WTC11 (cell line): Measurements from ENCODE around the gene SBF2. TPM values are rescaled to one million over a fixed set of nuclear protein-coding genes. Genes with fewer than 3 reads are reported as not detected.

Experiments
- ATAC-seq: fragments of 200-7000 bp; cut with Tn5 transposase; 2 replicates; pipeline ENCODE4 v1.10.0; 2021; ENCODE audit warnings: mild to moderate bottlenecking, moderate library complexity
- CTCF ChIA-PET: fragments of 300-600 bp; sonication (Branson Sonifier 250); formaldehyde crosslinking; loops from one replicate; lab custom pipeline; 2021; ENCODE audit warnings: antibody characterized with exemption; lab: Charles Lee
- POLR2A ChIA-PET: fragments of 350-600 bp; sonication (Branson Sonifier 250); formaldehyde crosslinking; loops from one replicate; lab custom pipeline; 2021; ENCODE audit warnings: antibody characterized with exemption; lab: Charles Lee
- DNase-seq: peaks from one replicate; pipeline ENCODE4 v3.0.0; 2021; ENCODE audit warnings: low spot score
- H3K27ac Mint-ChIP-seq: 2 replicates; pipeline ENCODE4 v1.8.0; 2021; ENCODE audit warnings: mixed read lengths
- H3K27me3 Mint-ChIP-seq: 2 replicates; pipeline ENCODE4 v1.8.0; 2021; ENCODE audit warnings: low read depth, mild to moderate bottlenecking, moderate library complexity, mixed read lengths
- H3K36me3 Mint-ChIP-seq: 2 replicates; pipeline ENCODE4 v1.8.0; 2021; ENCODE audit warnings: mixed read lengths
- H3K4me1 Mint-ChIP-seq: 2 replicates; pipeline ENCODE4 v1.8.0; 2022; ENCODE audit warnings: mixed read lengths
- H3K4me3 Mint-ChIP-seq: 2 replicates; pipeline ENCODE4 v1.8.0; 2021; ENCODE audit warnings: mild to moderate bottlenecking, moderate library complexity, mixed read lengths
- H3K9me3 Mint-ChIP-seq: 2 replicates; pipeline ENCODE4 v1.8.0; 2021; ENCODE audit warnings: mixed read lengths
- ARID4B ChIP-seq: sonication (generic); formaldehyde crosslinking; IDR thresholded peaks from 2 replicates; pipeline ENCODE4 v1.8.0; 2023; ENCODE audit warnings: missing genetic modification reagents, mild to moderate bottlenecking, borderline replicate concordance
- CDX4 ChIP-seq: fragments of 250-450 bp; sonication (Bioruptor Pico); IDR thresholded peaks from 2 replicates; pipeline ENCODE4 v1.9.0; 2021; ENCODE audit warnings: moderate library complexity, mild to moderate bottlenecking, inconsistent platforms, borderline replicate concordance
- EMX1 ChIP-seq: fragments of 250-450 bp; sonication (Bioruptor Pico); IDR thresholded peaks from 2 replicates; pipeline ENCODE4 v1.8.0; 2021; ENCODE audit warnings: mild to moderate bottlenecking
- FOXJ3 ChIP-seq: sonication (generic); formaldehyde crosslinking; IDR thresholded peaks from 2 replicates; pipeline ENCODE4 v1.9.0; 2021; ENCODE audit warnings: missing genetic modification reagents, mild to moderate bottlenecking, borderline replicate concordance
- FOXP1 ChIP-seq: sonication (generic); formaldehyde crosslinking; IDR thresholded peaks from 2 replicates; pipeline ENCODE4 v1.8.0; 2022; ENCODE audit warnings: missing genetic modification reagents, mild to moderate bottlenecking, moderate library complexity, borderline replicate concordance
- GRHL2 ChIP-seq: fragments of 250-450 bp; sonication (Bioruptor Pico); IDR thresholded peaks from 2 replicates; pipeline ENCODE4 v1.8.0; 2022; ENCODE audit warnings: mild to moderate bottlenecking, moderate library complexity; ENCODE audit not compliant: insufficient replicate concordance, severe bottlenecking
- KAT7 ChIP-seq: sonication (generic); formaldehyde crosslinking; IDR thresholded peaks from 2 replicates; pipeline ENCODE4 v1.8.1; 2023; ENCODE audit warnings: missing genetic modification reagents, mild to moderate bottlenecking, borderline replicate concordance
- MXD4 ChIP-seq: fragments of 250-450 bp; sonication (Bioruptor Pico); IDR thresholded peaks from 2 replicates; pipeline ENCODE4 v1.8.0; 2021; ENCODE audit warnings: mild to moderate bottlenecking, moderate library complexity, borderline replicate concordance
- NR2C2 ChIP-seq: sonication (generic); formaldehyde crosslinking; IDR thresholded peaks from 2 replicates; pipeline ENCODE4 v1.8.0; 2022; ENCODE audit warnings: mild to moderate bottlenecking, missing genetic modification reagents
- PREB ChIP-seq: sonication (generic); formaldehyde crosslinking; IDR thresholded peaks from 2 replicates; pipeline ENCODE4 v1.8.1; 2022; ENCODE audit warnings: mild to moderate bottlenecking, missing genetic modification reagents, moderate library complexity, borderline replicate concordance
- RELA ChIP-seq: sonication (generic); formaldehyde crosslinking; IDR thresholded peaks from 2 replicates; pipeline ENCODE4 v1.8.1; 2022; ENCODE audit warnings: missing genetic modification reagents, mild to moderate bottlenecking, borderline replicate concordance
- SMAD3 ChIP-seq: sonication (generic); formaldehyde crosslinking; IDR thresholded peaks from 2 replicates; pipeline ENCODE4 v1.8.0; 2022; ENCODE audit warnings: missing genetic modification reagents, mild to moderate bottlenecking, borderline replicate concordance
- SP1 ChIP-seq: sonication (generic); formaldehyde crosslinking; conservative IDR thresholded peaks from 2 replicates; pipeline ENCODE4 v1.8.1; 2022; ENCODE audit warnings: missing genetic modification reagents
- TCF7 ChIP-seq: sonication (generic); formaldehyde crosslinking; IDR thresholded peaks from 2 replicates; pipeline ENCODE4 v1.8.0; 2022; ENCODE audit warnings: mild to moderate bottlenecking, low read depth, missing genetic modification reagents, moderate library complexity
- TP53 ChIP-seq: sonication (generic); formaldehyde crosslinking; IDR thresholded peaks from 2 replicates; pipeline ENCODE4 v1.8.1; 2023; ENCODE audit warnings: mild to moderate bottlenecking, missing genetic modification reagents
- USF2 ChIP-seq: sonication (generic); formaldehyde crosslinking; IDR thresholded peaks from 2 replicates; pipeline ENCODE4 v1.8.1; 2023; ENCODE audit warnings: mild to moderate bottlenecking, missing genetic modification reagents, moderate library complexity
- ZBTB43 ChIP-seq: sonication (generic); formaldehyde crosslinking; IDR thresholded peaks from 2 replicates; pipeline ENCODE4 v1.8.1; 2023; ENCODE audit warnings: mild to moderate bottlenecking, missing genetic modification reagents
- ZNF281 ChIP-seq: sonication (generic); formaldehyde crosslinking; IDR thresholded peaks from 2 replicates; pipeline ENCODE4 v1.8.0; 2023; ENCODE audit warnings: mild to moderate bottlenecking, missing genetic modification reagents
- ZNF396 ChIP-seq: fragments of 250-450 bp; sonication (Bioruptor Pico); IDR thresholded peaks from 2 replicates; pipeline ENCODE4 v1.8.0; 2021; ENCODE audit warnings: mild to moderate bottlenecking, moderate library complexity, borderline replicate concordance
- ZNF423 ChIP-seq: fragments of 250-450 bp; sonication (Bioruptor Pico); IDR thresholded peaks from 2 replicates; pipeline ENCODE4 v2.1.2; 2022; ENCODE audit warnings: mild to moderate bottlenecking, moderate library complexity
- ZNF425 ChIP-seq: fragments of 250-450 bp; sonication (Bioruptor Pico); conservative IDR thresholded peaks from 2 replicates; pipeline ENCODE4 v1.9.0; 2021; ENCODE audit warnings: mild to moderate bottlenecking
- total RNA-seq: library from RNA; stranded (reverse); gene quantifications from 3 replicates; pipeline ENCODE4 v1.2.3, GENCODE V29; 2021

Gene SBF2
- total RNA-seq, 1 experiment from 2014 or later: 47.6 TPM

- peaks cover 51% of the 10 kb centered on the region for H3K36me3 Mint-ChIP-seq
- POLR2A ChIA-PET: no interaction called here
- H3K4me3 Mint-ChIP-seq: no peak overlapping the region
- H3K27ac Mint-ChIP-seq: no peak overlapping the region
- no peak for TF ChIP-seq ZNF425 (CRISPR knock-in tag)
- TF ChIP-seq TP53 (CRISPR knock-in tag): no peak
- TF ChIP-seq SP1: no peak
- TF ChIP-seq GRHL2 (CRISPR knock-in tag): no peak
- no peak for TF ChIP-seq MXD4
- no peak for TF ChIP-seq CDX4 (CRISPR knock-in tag)
- TF ChIP-seq SMAD3 (CRISPR knock-in tag): no peak
- TF ChIP-seq KAT7 (CRISPR knock-in tag): no peak
- TF ChIP-seq, all 79 proteins: peak for 0
- no peaks in the 10 kb centered on the region for H3K27me3 Mint-ChIP-seq
- H3K4me1 Mint-ChIP-seq: peaks cover 11% of the 10 kb centered on the region
- ATAC-seq (no peak), DNase-seq (no peak)
- CTCF ChIA-PET: no interaction called here
- H3K9me3 Mint-ChIP-seq: peaks cover 45% of the 10 kb centered on the region
Observed at GRCh38 chr11:10012068-10012467, 282.0 kb downstream of the SBF2 start.

GRCh38 chr11:10005955-10006525 is 288.0 kb downstream of the SBF2 start:
- peaks cover 54% of the 10 kb centered on the region for H3K36me3 Mint-ChIP-seq
- no peak overlapping the region for H3K4me3 Mint-ChIP-seq
- H3K9me3 Mint-ChIP-seq: peaks cover 60% of the 10 kb centered on the region
- H3K4me1 Mint-ChIP-seq: peaks cover 25% of the 10 kb centered on the region
- DNase-seq: no peak
- no peak for ATAC-seq
- ChIA-PET CTCF (no interaction called here), POLR2A (no interaction called here)
- H3K27ac Mint-ChIP-seq: no peak overlapping the region
- H3K27me3 Mint-ChIP-seq: no peaks in the 10 kb centered on the region
- TF ChIP-seq FOXP1 (no peak), ZBTB43 (no peak), PREB (CRISPR knock-in tag) (no peak), TCF7 (CRISPR knock-in tag) (no peak), USF2 (no peak), ZNF281 (CRISPR knock-in tag) (no peak), EMX1 (CRISPR knock-in tag) (no peak), ZNF423 (CRISPR knock-in tag) (no peak), RELA (CRISPR knock-in tag) (no peak), FOXJ3 (CRISPR knock-in tag) (no peak), KAT7 (CRISPR knock-in tag) (no peak), ZNF396 (no peak), NR2C2 (CRISPR knock-in tag) (no peak), SMAD3 (CRISPR knock-in tag) (no peak), ARID4B (no peak)
